ENCODE measurements around the gene DPP8. TPM values are rescaled to one million over a fixed set of nuclear protein-coding genes. Genes with fewer than 3 reads are reported as not detected.
A peak's percentile ranks its signal among the peaks of the same experiment; 100 is the strongest.

The DPP8 gene
- total and polyA plus RNA-seq, 2 experiments from 2014 or later = 21.7 to 33.5 TPM

GRCh38 chr15:65400760-65401610 is 116.5 kb downstream of the DPP8 start:
- H3K4me3 Mint-ChIP-seq = peak overlapping the region; percentile 52
- H3K4me3 ChIP-seq = peak overlapping the region; percentile 30; the same call in 1 of the 2 replicates
- peaks cover 23% of the 10 kb centered on the region for H3K4me1 ChIP-seq (ENCODE audit: insufficient read depth)
- H3F3A ChIP-seq (replicated peaks; ENCODE audit: low read depth) = peaks cover 10% of the 10 kb centered on the region; the same call in 1 of the 2 replicates
- peaks cover 6% of the 10 kb centered on the region; the same call in 1 of the 2 replicates for H3K36me3 ChIP-seq (ENCODE audit: insufficient read depth)
- ATAC-seq (peak; percentile 84), DNase-seq (ENCODE audit: low spot score) (peak; percentile 97)
- no peak overlapping the region for H3K27ac ChIP-seq (ENCODE audit: low read depth)
- H3K9me2 ChIP-seq (ENCODE audit: insufficient read depth) = no peaks in the 10 kb centered on the region
- H3K27me3 Mint-ChIP-seq (ENCODE audit: insufficient read depth, low read depth, poor library complexity) = peaks cover 27% of the 10 kb centered on the region
- peak overlapping the region; percentile 65 for H3K4me2 ChIP-seq
- no peak overlapping the region for H2AFZ ChIP-seq
- TF ChIP-seq, protein P1, sequence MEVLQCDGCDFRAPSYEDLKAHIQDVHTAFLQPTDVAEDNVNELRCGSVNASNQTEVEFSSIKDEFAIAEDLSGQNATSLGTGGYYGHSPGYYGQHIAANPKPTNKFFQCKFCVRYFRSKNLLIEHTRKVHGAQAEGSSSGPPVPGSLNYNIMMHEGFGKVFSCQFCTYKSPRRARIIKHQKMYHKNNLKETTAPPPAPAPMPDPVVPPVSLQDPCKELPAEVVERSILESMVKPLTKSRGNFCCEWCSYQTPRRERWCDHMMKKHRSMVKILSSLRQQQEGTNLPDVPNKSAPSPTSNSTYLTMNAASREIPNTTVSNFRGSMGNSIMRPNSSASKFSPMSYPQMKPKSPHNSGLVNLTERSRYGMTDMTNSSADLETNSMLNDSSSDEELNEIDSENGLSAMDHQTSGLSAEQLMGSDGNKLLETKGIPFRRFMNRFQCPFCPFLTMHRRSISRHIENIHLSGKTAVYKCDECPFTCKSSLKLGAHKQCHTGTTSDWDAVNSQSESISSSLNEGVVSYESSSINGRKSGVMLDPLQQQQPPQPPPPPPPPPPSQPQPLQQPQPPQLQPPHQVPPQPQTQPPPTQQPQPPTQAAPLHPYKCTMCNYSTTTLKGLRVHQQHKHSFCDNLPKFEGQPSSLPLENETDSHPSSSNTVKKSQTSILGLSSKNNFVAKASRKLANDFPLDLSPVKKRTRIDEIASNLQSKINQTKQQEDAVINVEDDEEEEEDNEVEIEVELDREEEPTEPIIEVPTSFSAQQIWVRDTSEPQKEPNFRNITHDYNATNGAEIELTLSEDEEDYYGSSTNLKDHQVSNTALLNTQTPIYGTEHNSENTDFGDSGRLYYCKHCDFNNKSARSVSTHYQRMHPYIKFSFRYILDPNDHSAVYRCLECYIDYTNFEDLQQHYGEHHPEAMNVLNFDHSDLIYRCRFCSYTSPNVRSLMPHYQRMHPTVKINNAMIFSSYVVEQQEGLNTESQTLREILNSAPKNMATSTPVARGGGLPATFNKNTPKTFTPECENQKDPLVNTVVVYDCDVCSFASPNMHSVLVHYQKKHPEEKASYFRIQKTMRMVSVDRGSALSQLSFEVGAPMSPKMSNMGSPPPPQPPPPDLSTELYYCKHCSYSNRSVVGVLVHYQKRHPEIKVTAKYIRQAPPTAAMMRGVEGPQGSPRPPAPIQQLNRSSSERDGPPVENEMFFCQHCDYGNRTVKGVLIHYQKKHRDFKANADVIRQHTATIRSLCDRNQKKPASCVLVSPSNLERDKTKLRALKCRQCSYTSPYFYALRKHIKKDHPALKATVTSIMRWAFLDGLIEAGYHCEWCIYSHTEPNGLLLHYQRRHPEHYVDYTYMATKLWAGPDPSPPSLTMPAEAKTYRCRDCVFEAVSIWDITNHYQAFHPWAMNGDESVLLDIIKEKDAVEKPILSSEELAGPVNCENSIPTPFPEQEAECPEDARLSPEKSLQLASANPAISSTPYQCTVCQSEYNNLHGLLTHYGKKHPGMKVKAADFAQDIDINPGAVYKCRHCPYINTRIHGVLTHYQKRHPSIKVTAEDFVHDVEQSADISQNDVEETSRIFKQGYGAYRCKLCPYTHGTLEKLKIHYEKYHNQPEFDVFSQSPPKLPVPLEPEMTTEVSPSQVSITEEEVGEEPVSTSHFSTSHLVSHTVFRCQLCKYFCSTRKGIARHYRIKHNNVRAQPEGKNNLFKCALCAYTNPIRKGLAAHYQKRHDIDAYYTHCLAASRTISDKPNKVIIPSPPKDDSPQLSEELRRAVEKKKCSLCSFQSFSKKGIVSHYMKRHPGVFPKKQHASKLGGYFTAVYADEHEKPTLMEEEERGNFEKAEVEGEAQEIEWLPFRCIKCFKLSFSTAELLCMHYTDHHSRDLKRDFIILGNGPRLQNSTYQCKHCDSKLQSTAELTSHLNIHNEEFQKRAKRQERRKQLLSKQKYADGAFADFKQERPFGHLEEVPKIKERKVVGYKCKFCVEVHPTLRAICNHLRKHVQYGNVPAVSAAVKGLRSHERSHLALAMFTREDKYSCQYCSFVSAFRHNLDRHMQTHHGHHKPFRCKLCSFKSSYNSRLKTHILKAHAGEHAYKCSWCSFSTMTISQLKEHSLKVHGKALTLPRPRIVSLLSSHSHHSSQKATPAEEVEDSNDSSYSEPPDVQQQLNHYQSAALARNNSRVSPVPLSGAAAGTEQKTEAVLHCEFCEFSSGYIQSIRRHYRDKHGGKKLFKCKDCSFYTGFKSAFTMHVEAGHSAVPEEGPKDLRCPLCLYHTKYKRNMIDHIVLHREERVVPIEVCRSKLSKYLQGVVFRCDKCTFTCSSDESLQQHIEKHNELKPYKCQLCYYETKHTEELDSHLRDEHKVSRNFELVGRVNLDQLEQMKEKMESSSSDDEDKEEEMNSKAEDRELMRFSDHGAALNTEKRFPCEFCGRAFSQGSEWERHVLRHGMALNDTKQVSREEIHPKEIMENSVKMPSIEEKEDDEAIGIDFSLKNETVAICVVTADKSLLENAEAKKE (CRISPR knock-in tag; IDR thresholded peaks at IDR 0.05) = no peak
- TF ChIP-seq EZH2phosphoT487 (IDR thresholded peaks at IDR 0.05; ENCODE audit: unreplicated experiment) (no peak), ZNF331 (CRISPR knock-in tag; IDR thresholded peaks at IDR 0.05; ENCODE audit: low read depth) (no peak), CREB1 (CRISPR knock-in tag; IDR thresholded peaks at IDR 0.05; ENCODE audit: low read depth) (no peak), NANOG (IDR thresholded peaks at IDR 0.05; ENCODE audit: borderline replicate concordance) (no peak), CTCF (conservative IDR thresholded peaks at IDR 0.05; ENCODE audit: low read depth in 2 of 2) (peak; percentile 84 to 98), EZH2 (IDR thresholded peaks at IDR 0.05; ENCODE audit: low read depth, unreplicated experiment) (no peak), REST (IDR thresholded peaks at IDR 0.05; ENCODE audit: unreplicated experiment) (peak; percentile 58), POLR2AphosphoS5 (IDR thresholded peaks at IDR 0.05; ENCODE audit: low read depth) (no peak), ETS1 (IDR thresholded peaks at IDR 0.05) (no peak), STAT1 (IDR thresholded peaks at IDR 0.05; ENCODE audit: unreplicated experiment) (no peak)
- H3K79me2 ChIP-seq (replicated peaks; ENCODE audit: insufficient read depth) = no peaks in the 10 kb centered on the region
- H3K27ac Mint-ChIP-seq = peak overlapping the region; percentile 95
- no peaks in the 10 kb centered on the region for H3K9me3 Mint-ChIP-seq
- H4K20me1 ChIP-seq (replicated peaks; ENCODE audit: insufficient read depth) = peaks cover 6% of the 10 kb centered on the region; the same call in 1 of the 2 replicates
- H3K27me3 ChIP-seq (ENCODE audit: insufficient read depth) = peaks cover 36% of the 10 kb centered on the region
- peaks cover 4% of the 10 kb centered on the region; the same call in 1 of the 3 replicates for H3K36me3 Mint-ChIP-seq (ENCODE audit: low read depth)
- peaks cover 45% of the 10 kb centered on the region for H3K4me1 Mint-ChIP-seq
